Activated CD8-positive, alpha-beta memory T cell treated with anti-CD3 and anti-CD28 coated beads for 36 hours (primary cell): ENCODE data around the gene ZNF70. TPM values are rescaled to one million over a fixed set of nuclear protein-coding genes. Genes with fewer than 3 reads are reported as not detected.

Source experiments
- CTCF ChIA-PET: fragments of 350-600 bp; sonication (Branson Sonifier 250); formaldehyde crosslinking; loops from one replicate; lab custom pipeline; 2021; ENCODE audit warnings: antibody characterized with exemption; lab: Charles Lee
- POLR2A ChIA-PET: fragments of 350-600 bp; sonication (Branson Sonifier 250); formaldehyde crosslinking; loops from one replicate; lab custom pipeline; 2021; ENCODE audit warnings: antibody characterized with exemption; lab: Charles Lee
- total RNA-seq, 2 experiments: library from RNA; stranded (reverse); gene quantifications; one replicate each; pipeline ENCODE4 v1.2.3, GENCODE V29; 2021

ZNF70 gene
- total RNA-seq, 2 experiments from 2014 or later = 3.4 to 3.5 TPM

- CTCF ChIA-PET = interaction anchor here (0.6 to 3.5 kb wide), 4 partner anchors 11 to 186 kb away, joined by 4 to 21 read pairs (median 6); no protein-coding TSS in a partner anchor
- POLR2A ChIA-PET = interaction anchor here (0.5 to 2.1 kb wide), 5 partner anchors 18 to 90 kb away, joined by 3 to 11 read pairs (median 5); partner anchors contain the start of genes DERL3 and SLC2A11
These were observed 16.4 kb upstream of the ZNF70 start for GRCh38 chr22:23767303-23767672.

GRCh38 chr22:23764899-23765881, 14.3 kb upstream of the ZNF70 start:
- CTCF ChIA-PET = interaction anchor here (1.0 to 1.8 kb wide), 2 partner anchors 17 to 84 kb away, joined by 4 to 6 read pairs; no protein-coding TSS in a partner anchor

GRCh38 chr22:23763954-23764353, 13.0 kb upstream of the ZNF70 start:
- POLR2A ChIA-PET = no interaction called here
- CTCF ChIA-PET = interaction anchor here (1.6 kb wide), 1 partner anchor 86 kb away, joined by 4 read pairs; no protein-coding TSS in a partner anchor

More at GRCh38 chr22:23764899-23765881, 14.3 kb upstream of the ZNF70 start:
- POLR2A ChIA-PET = no interaction called here

GRCh38 chr22:23763579-23763945, 12.7 kb upstream of the ZNF70 start:
- POLR2A ChIA-PET = interaction anchor here (1.0 kb wide), 1 partner anchor 13 kb away, joined by 3 read pairs; the partner anchor contains the start of gene ZNF70
- CTCF ChIA-PET = interaction anchor here (1.6 kb wide), 1 partner anchor 86 kb away, joined by 4 read pairs; no protein-coding TSS in a partner anchor

DNA sequence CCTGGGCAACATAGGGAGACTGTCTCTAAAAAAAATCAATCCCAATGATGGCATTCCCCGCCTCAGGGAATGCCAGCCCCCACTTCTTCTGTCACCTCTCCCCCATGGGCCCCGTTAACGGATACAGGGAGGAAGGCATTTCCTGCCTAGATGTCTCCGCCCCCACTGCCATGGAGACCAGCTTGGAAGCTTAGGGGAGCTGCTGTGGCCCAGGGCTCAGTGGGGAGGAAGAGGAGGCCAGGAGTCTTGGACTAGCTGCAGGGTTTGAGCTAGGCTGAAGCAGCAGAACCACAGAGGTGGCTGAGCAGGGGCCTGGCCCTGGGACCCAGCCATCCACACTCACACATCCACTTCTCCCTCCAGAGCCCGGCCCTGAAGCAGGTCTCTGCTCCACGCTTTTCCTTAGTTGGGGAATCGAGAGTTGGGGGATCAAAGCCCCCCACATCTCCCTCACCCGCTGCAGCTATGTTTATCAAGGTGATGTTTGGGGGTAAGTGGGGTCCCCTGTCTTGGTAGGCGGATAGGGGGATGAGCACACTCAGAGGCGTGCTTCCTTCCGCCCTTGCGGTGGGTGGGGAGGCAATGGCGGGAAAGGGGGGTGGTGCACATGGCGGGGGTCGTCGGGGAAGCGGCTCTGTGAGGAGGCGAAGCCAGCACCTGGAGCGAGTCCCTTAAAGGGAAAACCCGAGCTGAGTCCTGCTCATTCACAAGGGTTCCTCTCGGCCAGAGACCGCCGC, 12.1 kb upstream of the ZNF70 start, which contains the start of gene C22orf15:
TSS of gene C22orf15 (plus strand) at position 149 of the 737 bp plus-strand sequence. CDS start at position 466, 317 bp downstream.
- ChIA-PET CTCF (interaction anchor here (1.6 kb wide), 1 partner anchor 86 kb away, joined by 4 read pairs; no protein-coding TSS in a partner anchor), POLR2A (interaction anchor here (0.6 to 1.0 kb wide), 2 partner anchors 13 to 26 kb away, joined by 3 read pairs; partner anchors contain the start of gene ZNF70)

DNA sequence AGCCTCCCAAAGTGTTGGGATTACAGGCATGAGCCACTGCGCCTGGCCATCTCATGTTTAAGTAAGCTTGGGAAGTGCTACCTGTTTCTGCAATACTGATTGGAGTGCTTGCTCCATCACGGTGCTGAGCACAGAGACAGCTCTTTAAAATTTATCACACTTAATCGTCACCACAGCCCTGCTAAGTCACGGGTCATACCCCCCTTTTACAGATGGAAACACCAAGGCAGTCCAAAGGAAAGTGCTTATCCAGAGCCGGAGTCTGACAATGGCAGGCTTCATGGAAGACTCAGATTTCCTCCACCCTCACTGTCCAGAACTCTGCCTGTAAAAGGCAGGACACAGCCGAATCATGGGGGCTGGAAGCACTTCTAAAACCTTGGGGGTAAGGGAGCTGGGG, 9.1 kb upstream of the ZNF70 start:
- ChIA-PET POLR2A (interaction anchor here (1.0 kb wide), 1 partner anchor 9 kb away, joined by 4 read pairs; the partner anchor contains the start of gene ZNF70), CTCF (no interaction called here)

- ChIA-PET POLR2A (interaction anchor here (1.0 kb wide), 1 partner anchor 9 kb away, joined by 4 read pairs; the partner anchor contains the start of gene ZNF70), CTCF (no interaction called here)
These were observed 8.7 kb upstream of the ZNF70 start for GRCh38 chr22:23759566-23759965.

DNA sequence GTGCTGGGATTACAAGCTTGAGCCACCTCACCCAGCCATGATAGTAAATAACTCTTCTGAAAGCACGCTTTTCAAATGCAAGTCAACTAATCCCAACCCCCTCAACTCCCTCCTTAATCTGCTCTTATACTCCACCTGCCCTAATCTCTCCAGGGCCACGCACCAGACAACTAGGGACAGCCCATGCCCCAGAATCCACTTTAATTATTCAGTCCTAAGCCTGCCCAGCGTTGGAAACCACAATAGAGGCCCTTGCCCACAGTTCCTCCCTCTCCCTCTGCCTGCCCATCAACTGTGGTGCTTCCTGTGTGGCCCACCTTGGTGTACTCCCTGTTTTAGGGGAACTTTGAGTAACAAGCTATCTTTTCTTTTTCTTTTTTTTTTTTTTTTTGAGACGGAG, 6.0 kb upstream of the ZNF70 start:
- POLR2A ChIA-PET = interaction anchor here (0.7 kb wide), 1 partner anchor 652 kb away, joined by 3 read pairs; no protein-coding TSS in a partner anchor
- CTCF ChIA-PET = interaction anchor here (1.5 kb wide), 1 partner anchor 10 kb away, joined by 4 read pairs; the partner anchor contains the start of gene CHCHD10

DNA sequence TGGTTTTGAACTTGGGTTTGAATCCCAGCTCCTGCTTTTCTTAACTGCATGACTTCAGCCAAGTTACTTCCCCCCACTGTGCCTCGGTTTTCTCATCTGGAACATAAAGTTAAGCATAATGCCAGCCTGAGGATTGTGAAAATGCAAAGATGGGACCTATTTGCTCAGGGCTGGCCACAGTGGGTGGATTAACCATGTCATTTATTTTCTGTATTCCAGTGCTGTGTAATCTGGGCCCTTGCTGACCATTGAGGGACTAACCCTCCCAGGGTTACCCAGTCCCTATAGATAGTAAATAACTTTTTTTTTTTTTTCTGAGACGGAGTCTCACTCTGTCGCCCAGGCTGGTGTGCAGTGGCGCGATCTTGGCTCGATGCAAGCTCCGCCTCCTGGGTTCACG, 4.8 kb upstream of the ZNF70 start:
- CTCF ChIA-PET = interaction anchor here (1.0 to 1.5 kb wide), 2 partner anchors 11 to 94 kb away, joined by 4 to 5 read pairs; partner anchors contain the start of gene CHCHD10
- POLR2A ChIA-PET = no interaction called here

DNA sequence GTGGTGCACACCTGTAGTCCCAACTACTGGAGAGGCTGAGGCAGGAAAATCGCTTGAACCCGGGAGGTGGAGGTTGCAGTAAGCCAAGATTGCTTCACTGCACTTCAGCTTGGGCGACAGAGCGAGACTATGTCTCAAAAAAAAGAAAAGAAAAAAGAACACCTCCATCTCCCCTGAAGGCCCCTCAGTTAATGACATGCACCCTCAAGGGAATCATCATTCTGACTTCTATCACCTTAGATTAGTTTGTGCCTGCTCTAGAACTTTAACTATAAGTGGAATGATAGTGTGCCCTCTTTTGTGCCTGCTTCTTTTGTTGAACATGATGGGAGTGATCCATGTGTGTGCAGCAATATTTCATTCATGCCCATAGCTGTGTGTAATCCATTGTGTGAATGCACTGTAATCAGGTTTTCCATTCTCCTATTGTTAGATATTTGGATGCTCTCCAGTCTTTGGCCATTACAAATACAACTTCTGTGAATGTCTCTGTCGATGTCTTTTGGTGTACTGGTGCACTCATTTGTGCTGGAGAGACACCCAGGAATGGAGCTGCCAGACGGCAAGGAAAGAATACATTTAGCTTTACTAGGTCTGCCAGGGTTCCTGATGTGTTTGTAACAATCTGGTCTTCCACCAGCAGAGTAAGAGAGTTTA, 4.2 kb upstream of the ZNF70 start:
- POLR2A ChIA-PET = no interaction called here
- CTCF ChIA-PET = interaction anchor here (1.0 kb wide), 1 partner anchor 94 kb away, joined by 5 read pairs; no protein-coding TSS in a partner anchor

DNA sequence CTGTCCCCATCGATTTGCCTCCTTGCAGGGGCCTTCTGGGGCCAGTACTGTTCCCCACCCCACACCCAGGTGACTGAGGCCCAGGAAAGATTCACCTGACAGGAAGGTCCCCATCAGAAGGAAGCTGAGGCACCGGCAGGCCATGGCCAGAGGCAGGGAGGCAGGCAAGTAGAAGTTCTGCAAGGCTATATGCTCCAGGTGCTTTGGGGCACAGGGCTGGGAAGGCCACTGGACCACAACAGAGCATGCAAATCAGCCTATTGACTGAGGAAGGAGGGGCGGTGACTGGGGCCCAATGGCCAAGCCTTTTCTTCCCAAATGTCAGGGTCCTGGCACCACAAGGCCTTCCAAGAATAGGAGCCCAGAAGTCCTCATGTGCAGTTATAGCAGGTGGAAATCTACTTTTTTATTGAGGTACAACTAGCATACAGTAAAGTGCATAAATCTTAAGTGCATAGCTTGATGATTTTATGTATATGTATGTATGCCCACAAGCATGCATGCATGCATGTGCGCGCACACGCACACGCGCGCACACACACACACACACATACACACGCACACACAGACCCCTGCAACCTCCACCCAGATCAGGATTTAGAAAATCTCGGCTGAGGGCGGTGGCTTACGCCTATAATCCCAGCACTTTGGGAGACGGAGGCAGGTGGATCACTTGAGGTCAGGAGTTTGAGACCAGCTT, 3.5 kb upstream of the ZNF70 start, which contains the start of gene VPREB3:
TSS of gene VPREB3 (minus strand) at position 206 of the 700 bp plus-strand sequence. CDS start at position 144, 62 bp downstream.
- CTCF ChIA-PET = no interaction called here
- POLR2A ChIA-PET = no interaction called here

DNA sequence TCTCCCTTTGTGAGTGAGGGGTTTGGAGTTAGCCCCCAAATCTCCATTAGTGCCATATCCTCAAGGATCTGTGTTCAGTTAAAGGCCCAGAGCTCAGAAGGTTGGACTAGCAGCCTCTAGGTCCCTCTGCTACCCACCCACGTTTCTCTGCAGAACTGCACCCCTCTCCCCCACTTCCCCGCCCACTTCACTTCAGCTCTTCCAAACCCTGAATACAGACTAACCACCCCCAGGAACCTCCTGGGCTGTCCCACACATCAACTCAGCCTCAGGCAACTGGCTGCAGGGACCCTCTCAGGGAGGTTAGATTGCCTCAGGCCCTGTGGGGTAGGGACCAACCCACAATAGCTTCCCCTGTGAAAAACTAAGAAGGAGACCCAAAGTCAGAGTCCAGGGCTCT, 2.5 kb upstream of the ZNF70 start:
- ChIA-PET CTCF (no interaction called here), POLR2A (no interaction called here)

GRCh38 chr22:23752750-23753149, 1.8 kb upstream of the ZNF70 start:
- POLR2A ChIA-PET = no interaction called here

GRCh38 chr22:23752090-23752691, 1.3 kb upstream of the ZNF70 start:
- ChIA-PET POLR2A (interaction anchor here (0.7 to 1.7 kb wide), 2 partner anchors 12 to 142 kb away, joined by 4 to 6 read pairs; partner anchors contain the start of gene MIF), CTCF (interaction anchor here (1.5 kb wide), 1 partner anchor 97 kb away, joined by 4 read pairs; no protein-coding TSS in a partner anchor)

More at GRCh38 chr22:23752750-23753149, 1.8 kb upstream of the ZNF70 start:
- CTCF ChIA-PET = no interaction called here

- ChIA-PET POLR2A (interaction anchor here (0.7 to 1.7 kb wide), 4 partner anchors 11 to 142 kb away, joined by 4 to 7 read pairs (median 6); partner anchors contain the start of gene MIF), CTCF (interaction anchor here (0.6 to 1.5 kb wide), 2 partner anchors 98 to 102 kb away, joined by 4 read pairs; no protein-coding TSS in a partner anchor)
These were observed 607 bp upstream of the ZNF70 start for GRCh38 chr22:23751441-23751996.

GRCh38 chr22:23750367-23750713, 572 bp downstream of the ZNF70 start:
- POLR2A ChIA-PET = interaction anchor here (0.6 to 1.7 kb wide), 7 partner anchors 9 to 144 kb away, joined by 3 to 7 read pairs (median 5); partner anchors contain the start of genes C22orf15, CHCHD10 and MIF
- CTCF ChIA-PET = interaction anchor here (1.3 to 1.6 kb wide), 3 partner anchors 38 to 99 kb away, joined by 3 to 4 read pairs (median 3); no protein-coding TSS in a partner anchor
